NAMALWA (cell line): Measurements from ENCODE around the gene NSG2.
"Not testable (repeated sequence)": the region's sequence is repeated elsewhere in the genome, so short reads cannot be mapped to it uniquely, and the experiment has no call there.

Source experiments
- DNase-seq: peaks from one replicate; pipeline ENCODE4 v3.0.0-alpha.2; 2015; ENCODE audit warnings: low spot score

Gene NSG2

GRCh38 chr5:174102574-174102973, 57.1 kb downstream of the NSG2 start:
- DNase-seq, result not testable (repeated sequence)

- no peak for DNase-seq
Measured at GRCh38 chr5:174106997-174107655, 61.6 kb downstream of the NSG2 start.

- no peak for DNase-seq
Measured at GRCh38 chr5:174108745-174109144, 63.2 kb downstream of the NSG2 start.

DNA sequence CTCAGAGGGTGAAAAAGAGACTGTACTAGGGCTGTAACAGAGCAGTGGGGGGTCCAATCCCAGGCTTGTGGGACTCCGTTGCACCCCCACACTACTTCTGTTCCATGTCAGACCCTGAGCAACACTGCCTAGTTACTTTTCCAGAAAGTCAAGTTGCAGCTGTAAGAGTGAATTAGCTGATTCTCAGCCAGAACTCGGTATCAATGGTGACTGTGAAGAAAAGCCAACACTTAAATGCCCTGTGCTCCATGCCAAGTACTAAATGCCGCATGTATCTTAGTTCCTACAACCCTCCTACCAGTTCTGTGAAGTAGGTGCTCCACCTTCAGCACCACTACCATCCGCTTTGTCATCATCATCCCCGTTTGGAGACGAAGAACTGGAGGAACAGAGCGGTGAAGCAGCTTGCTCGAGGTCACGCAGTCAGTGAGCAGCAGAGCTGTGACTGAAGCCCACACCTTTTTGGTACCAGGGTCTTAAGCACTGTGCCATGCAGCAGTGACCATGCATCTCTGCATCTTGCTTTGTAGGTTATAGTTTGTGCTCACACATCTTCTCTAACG, 64.3 kb downstream of the NSG2 start:
- no peak for DNase-seq

DNA sequence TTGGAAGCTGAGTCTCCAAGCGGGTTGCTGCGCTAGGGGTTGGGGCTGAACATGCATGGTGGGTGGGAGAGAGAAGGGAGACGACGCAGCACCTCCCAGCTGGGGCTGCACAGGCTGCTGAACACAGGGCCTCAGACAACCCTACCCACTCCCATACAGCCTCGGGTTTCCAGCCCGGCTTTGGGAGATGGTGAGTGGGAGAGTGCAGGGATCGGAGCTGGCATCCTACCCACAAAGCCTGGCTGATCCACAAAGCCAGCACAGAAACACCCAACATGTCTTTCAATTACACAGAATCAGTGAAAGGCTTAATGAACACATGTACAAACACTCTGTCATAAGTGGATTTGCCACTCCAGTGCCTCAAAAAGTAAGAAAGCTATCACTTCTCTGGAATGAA, 64.8 kb downstream of the NSG2 start:
- DNase-seq, result no peak

GRCh38 chr5:174111287-174111973, 65.9 kb downstream of the NSG2 start:
- no peak for DNase-seq

GRCh38 chr5:174115226-174115625, 69.7 kb downstream of the NSG2 start:
- DNase-seq, result no peak

GRCh38 chr5:174118823-174119467, 73.4 kb downstream of the NSG2 start:
- no peak for DNase-seq

DNA sequence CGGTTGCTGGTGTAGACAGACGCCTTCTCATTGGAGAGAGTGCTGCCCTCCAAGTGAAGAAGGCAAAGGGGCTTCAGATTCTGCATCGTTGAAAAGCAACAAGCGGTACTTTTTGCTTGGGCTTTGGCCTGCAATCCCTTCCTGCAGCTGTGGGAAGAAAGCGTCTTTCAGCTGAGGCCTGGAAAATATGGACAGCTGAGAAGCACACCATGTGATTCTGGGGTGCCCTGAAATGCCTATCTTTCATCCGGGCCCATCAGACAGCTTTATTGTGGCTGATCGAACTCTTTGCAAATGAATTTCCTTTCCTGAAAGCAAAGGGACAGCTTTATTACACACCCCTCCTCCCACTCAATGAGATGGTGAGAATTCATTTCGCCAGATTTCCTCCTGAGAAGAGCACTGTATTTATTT, 74.0 kb downstream of the NSG2 start:
- no peak for DNase-seq

- no peak for DNase-seq
Measured at GRCh38 chr5:174120401-174121005, 75.0 kb downstream of the NSG2 start.

DNA sequence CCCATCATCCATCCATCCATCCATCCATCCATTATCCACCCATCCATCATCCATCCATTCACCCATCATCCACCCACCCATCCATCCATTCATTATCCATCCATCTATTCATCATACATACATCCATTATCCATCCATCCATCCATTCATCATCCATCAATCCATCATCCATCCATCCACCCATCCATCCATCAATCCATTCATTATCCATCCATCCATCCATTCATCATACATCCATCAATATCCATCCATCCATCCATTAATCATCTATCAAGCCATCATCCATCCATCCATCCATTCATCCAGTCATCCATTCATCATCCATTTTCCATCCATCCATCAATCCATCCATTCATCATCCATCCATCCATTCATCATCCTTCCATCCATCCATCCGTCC, 89.0 kb downstream of the NSG2 start:
- DNase-seq, result no peak

- no peak for DNase-seq
Measured at GRCh38 chr5:174139623-174140022, 94.1 kb downstream of the NSG2 start.

DNA sequence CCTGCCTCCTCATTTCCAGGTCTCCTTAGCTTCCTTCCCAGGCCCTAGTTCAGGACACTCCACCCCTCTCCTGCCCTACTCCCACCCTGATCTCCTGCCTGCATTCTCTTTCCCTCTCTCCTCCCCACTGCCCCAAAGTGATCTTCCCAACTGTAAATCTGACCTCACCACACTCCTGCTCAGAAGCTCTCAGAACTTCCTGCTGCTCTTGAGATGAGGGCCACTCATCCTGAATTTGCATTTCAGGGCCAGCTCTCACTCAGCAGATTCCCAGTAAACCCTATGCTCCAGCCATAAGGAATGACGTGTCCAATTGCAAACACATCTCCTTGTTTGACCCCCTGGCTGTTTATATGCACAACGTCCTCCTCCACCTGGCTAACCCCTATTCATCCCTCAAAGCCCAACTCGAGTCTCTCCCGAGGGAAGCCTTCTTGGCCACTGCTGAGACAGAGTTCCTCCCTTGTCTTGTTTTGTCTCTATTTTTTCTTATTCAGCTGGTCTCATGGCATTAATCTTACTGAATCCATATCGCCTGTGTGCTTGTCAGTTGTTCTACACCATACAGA, 95.0 kb downstream of the NSG2 start:
- DNase-seq, result no peak

DNA sequence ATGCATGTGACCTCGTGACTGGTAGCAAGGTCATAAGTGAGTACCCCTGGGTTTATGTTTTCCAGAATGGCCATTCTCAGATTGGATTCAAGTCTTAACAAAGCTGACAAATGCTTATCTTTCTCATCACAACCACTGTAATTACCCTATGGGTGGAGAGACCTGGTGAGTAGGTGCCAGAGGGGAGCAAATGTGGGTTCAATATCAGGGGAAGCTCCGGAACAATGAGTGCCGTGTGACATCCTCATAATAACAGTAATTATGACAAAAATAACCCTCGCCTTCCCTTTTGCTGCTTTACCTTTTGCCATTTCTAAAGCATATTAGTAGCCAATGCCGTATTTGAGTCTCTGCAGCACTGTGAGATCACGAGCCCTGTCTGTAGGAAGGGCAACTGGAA, 95.9 kb downstream of the NSG2 start:
- no peak for DNase-seq

DNA sequence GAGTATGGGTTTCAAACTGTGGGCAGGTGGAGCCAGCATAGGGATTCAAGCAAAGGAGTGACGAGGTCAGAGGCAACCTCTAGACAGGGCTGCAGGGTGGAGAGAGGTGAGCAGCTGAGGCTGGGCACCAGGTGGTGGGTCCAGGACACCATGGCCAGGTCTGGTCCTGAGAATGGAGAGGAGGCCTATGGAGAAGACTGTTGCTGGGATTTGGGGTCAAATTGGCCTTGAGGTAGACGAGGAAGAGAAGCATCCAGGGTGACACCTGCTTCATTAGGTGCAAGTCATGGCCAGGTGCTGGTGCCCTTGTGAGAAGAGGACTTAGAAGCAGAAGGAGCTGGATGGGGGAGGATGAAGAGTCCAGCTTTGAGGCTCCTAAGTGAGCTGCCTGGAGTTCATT, 99.6 kb downstream of the NSG2 start:
- no peak for DNase-seq

DNA sequence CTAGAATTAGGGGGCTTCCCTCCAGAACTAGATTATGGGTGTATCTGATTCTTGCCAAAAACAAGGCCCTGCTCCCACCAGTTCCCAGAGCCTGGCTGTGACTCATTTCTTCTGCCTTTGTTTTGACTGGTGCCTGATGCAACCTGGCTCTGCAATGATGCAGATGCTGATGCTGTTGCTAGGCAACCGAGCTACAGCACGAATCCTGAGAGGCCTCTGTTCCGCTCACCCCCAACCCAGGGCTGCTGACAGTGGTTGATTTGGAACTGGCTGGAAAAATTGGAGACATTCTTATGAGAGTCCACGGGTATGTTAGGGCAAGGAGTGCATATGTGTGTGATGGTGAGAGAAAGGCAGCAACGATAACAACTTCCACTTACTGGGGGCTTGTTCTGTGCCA, 100.3 kb downstream of the NSG2 start:
- DNase-seq, result peak; percentile 7

GRCh38 chr5:174146556-174146955, 101.0 kb downstream of the NSG2 start:
- no peak for DNase-seq

GRCh38 chr5:174147012-174147411, 101.5 kb downstream of the NSG2 start:
- DNase-seq, result not testable (repeated sequence)

- no peak for DNase-seq
Measured at GRCh38 chr5:174147551-174147950, 102.0 kb downstream of the NSG2 start.

- no peak for DNase-seq
Measured at GRCh38 chr5:174148721-174149120, 103.2 kb downstream of the NSG2 start.

DNA sequence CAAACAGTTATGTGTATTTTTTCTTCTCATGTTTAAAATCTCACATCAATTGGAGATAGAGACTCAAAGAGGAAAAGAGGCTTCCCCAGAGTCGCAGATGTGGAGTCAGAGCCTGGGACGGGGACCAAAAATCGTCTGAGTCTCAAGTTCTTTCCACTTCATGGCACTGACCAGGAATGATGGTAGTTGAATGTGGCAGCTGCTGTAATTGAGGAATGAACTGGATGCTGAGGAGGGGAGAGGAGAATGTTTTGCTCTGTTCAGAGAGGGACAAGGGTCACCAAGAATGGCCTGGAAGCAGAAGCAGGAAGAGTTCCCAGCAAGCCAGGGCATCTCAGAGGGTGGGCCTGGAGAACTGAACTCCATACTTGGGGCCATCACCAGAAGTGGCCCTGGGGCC, 103.9 kb downstream of the NSG2 start:
- no peak for DNase-seq

DNA sequence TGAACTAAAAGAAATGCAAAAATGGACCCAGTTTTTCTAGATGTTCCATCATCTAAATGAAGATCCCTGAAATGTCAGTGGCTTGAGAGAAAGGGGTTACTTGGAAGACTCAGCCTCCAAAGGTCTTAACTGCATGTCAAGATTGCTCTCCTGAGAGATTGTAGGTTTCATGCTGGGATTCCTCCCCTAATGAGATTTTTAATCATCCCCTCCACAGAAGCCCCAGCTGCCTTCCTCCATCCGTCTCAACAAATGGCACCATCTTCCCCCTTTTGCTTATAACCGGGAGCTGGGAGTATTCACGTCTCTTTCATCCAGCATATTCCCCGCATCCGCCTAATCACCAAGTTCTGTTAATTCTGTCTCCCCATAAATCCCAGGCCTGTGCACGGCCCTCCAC, 104.5 kb downstream of the NSG2 start:
- no peak for DNase-seq
